GM18526 (cell line): ENCODE measurements around the gene FCHO1.

Source experiments
- POLR2A ChIP-seq: IDR thresholded peaks from 3 replicates; pipeline ENCODE4 v1.6.1; 2011; ENCODE audit not compliant: insufficient read length; ENCODE audit errors: extremely low read depth

Gene FCHO1

GRCh38 chr19:17824339-17824738 is 73.1 kb downstream of the FCHO1 start:
- TF ChIP-seq POLR2A = no peak

GRCh38 chr19:17826508-17827056 is 75.3 kb downstream of the FCHO1 start:
- no peak for TF ChIP-seq POLR2A

- no peak for TF ChIP-seq POLR2A
These were observed 78.7 kb downstream of the FCHO1 start for GRCh38 chr19:17829855-17830566.

- TF ChIP-seq POLR2A = no peak
These were observed 79.5 kb downstream of the FCHO1 start for GRCh38 chr19:17830567-17831418.

GRCh38 chr19:17831419-17831888 is 80.2 kb downstream of the FCHO1 start:
- TF ChIP-seq POLR2A = no peak

GRCh38 chr19:17832443-17833208 is 81.3 kb downstream of the FCHO1 start:
- TF ChIP-seq POLR2A = no peak

GRCh38 chr19:17834350-17835181 is 83.3 kb downstream of the FCHO1 start:
- TF ChIP-seq POLR2A = no peak

GRCh38 chr19:17835182-17836006 is 84.1 kb downstream of the FCHO1 start:
- TF ChIP-seq POLR2A = no peak

- no peak for TF ChIP-seq POLR2A
These were observed 85.3 kb downstream of the FCHO1 start for GRCh38 chr19:17836530-17836929.

- no peak for TF ChIP-seq POLR2A
These were observed 86.7 kb downstream of the FCHO1 start for GRCh38 chr19:17837972-17838371.
